ENCODE measurements around the gene KLHL3. TPM values are rescaled to one million over a fixed set of nuclear protein-coding genes. Genes with fewer than 3 reads are reported as not detected.

The KLHL3 gene
- total and polyA plus RNA-seq, 10 donors = 1.3 to 17.9 (median 9.5) TPM

DNA sequence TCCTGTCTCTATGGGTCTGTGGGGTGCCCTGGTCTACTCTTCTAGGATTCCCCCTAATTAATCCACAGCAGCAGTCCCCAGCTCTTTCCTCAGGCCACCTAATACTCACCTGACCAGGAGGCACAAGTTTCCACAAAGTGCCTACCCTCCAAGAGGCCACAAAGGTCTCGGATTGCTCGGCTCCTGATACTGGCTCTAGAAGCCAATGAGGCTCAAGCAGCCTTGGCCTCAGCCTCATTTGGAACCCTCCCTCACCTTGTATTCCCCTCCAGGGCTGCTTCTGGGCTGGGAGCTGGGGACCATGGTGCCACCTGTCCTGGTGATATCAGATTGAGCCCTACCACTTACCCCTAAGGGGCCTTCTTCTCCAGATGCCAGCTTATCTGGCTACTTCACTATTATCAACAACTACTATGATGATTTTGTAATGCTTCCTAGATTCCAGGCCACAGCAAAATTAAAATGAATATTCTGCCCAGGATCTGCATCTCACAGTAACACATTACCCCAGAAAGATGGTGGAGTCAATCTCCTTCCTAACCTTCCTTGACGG is 133.1 kb downstream of the KLHL3 start:
- WGBS, 5 donors = 89 to 99% (median 94%) methylated on average over 3 of the region's 3 CpGs
- peaks cover 0 to 52% (median 0%) of the 10 kb centered on the region in 7 donors for H3K27me3 ChIP-seq (replicated peaks in 1 of 7)
- TF ChIP-seq CTCF (IDR thresholded peaks at IDR 0.05 in 8 of 11, conservative IDR thresholded peaks at IDR 0.05 in 3 of 11) (no peak), POLR2A (IDR thresholded peaks at IDR 0.05) (no peak), POLR2AphosphoS5 (IDR thresholded peaks at IDR 0.05) (no peak)
- no peaks in the 10 kb centered on the region for H3K4me1 ChIP-seq
- intact Hi-C loops (cut with DNase I; ENCODE audit: low total_unique reads) = no loop called here
- H3K36me3 ChIP-seq = no peaks in the 10 kb centered on the region
- H3K9me3 ChIP-seq = no peaks in the 10 kb centered on the region
- H3K4me3 ChIP-seq = no peak overlapping the region
- DNase-seq = no peak
- H3K27ac ChIP-seq = no peak overlapping the region

- no peak for DNase-seq
- WGBS, 5 donors = 83 to 91% (median 88%) methylated on average over 6 of the region's 6 CpGs
- H3K27ac ChIP-seq = no peak overlapping the region
- H3K4me3 ChIP-seq = no peak overlapping the region
- H3K27me3 ChIP-seq (replicated peaks in 1 of 7) = peaks cover 0 to 58% (median 0%) of the 10 kb centered on the region in 7 donors
- H3K9me3 ChIP-seq = no peaks in the 10 kb centered on the region
- H3K36me3 ChIP-seq = no peaks in the 10 kb centered on the region
- H3K4me1 ChIP-seq = no peaks in the 10 kb centered on the region
- no peak for TF ChIP-seq POLR2AphosphoS5 (IDR thresholded peaks at IDR 0.05)
- TF ChIP-seq CTCF (IDR thresholded peaks at IDR 0.05 in 8 of 11, conservative IDR thresholded peaks at IDR 0.05 in 3 of 11) = no peak
- no peak for TF ChIP-seq POLR2A (IDR thresholded peaks at IDR 0.05)
- intact Hi-C loops (cut with DNase I; ENCODE audit: low total_unique reads) = no loop called here
Observed at GRCh38 chr5:137600721-137601360, 135.0 kb downstream of the KLHL3 start.

DNA sequence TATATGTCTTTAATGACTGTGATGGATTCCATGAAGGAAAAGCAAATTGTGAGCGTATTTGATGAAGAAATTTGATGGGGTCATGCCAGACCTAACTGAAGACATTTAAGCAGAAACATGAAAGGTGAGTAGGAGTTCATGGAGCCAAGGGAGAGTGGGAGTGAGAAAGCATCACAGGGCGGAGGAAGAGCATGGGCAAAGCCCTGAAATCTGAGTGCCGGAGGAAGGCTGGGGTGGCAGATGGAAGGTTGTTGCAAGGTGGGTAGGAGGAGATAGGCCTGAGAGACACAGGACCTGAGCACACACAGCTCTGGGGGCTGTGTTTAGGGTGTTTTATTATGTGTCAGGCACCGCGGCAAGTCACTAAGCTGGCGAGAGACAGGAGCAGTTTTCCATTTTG is 136.4 kb downstream of the KLHL3 start:
- 79 to 93% (median 84%) methylated on average over 6 of the region's 6 CpGs for WGBS, 5 donors
- no peaks in the 10 kb centered on the region for H3K4me1 ChIP-seq
- intact Hi-C loops (cut with DNase I; ENCODE audit: low total_unique reads) = no loop called here
- no peak for DNase-seq
- no peak overlapping the region for H3K4me3 ChIP-seq
- H3K9me3 ChIP-seq = no peaks in the 10 kb centered on the region
- no peak overlapping the region for H3K27ac ChIP-seq
- no peaks in the 10 kb centered on the region for H3K36me3 ChIP-seq
- TF ChIP-seq POLR2A (IDR thresholded peaks at IDR 0.05) = no peak
- no peak for TF ChIP-seq CTCF (IDR thresholded peaks at IDR 0.05 in 8 of 11, conservative IDR thresholded peaks at IDR 0.05 in 3 of 11)
- TF ChIP-seq POLR2AphosphoS5 (IDR thresholded peaks at IDR 0.05) = no peak
- H3K27me3 ChIP-seq (replicated peaks in 1 of 7) = peaks cover 0 to 46% (median 0%) of the 10 kb centered on the region in 7 donors

GRCh38 chr5:137598399-137598798 is 137.5 kb downstream of the KLHL3 start:
- TF ChIP-seq CTCF (IDR thresholded peaks at IDR 0.05 in 8 of 11, conservative IDR thresholded peaks at IDR 0.05 in 3 of 11) (no peak), POLR2A (IDR thresholded peaks at IDR 0.05) (no peak), POLR2AphosphoS5 (IDR thresholded peaks at IDR 0.05) (no peak)
- whole genome bisulfite sequencing, 5 donors = 3 to 32% (median 19%) methylated on average over 6 of the region's 6 CpGs

More at GRCh38 chr5:137598399-137598798, 137.5 kb downstream of the KLHL3 start:
- no peak overlapping the region for H3K4me3 ChIP-seq
- H3K27ac ChIP-seq = no peak overlapping the region
- peaks cover 0 to 42% (median 0%) of the 10 kb centered on the region in 7 donors for H3K27me3 ChIP-seq (replicated peaks in 1 of 7)
- no peak for DNase-seq
- intact Hi-C loops (cut with DNase I; ENCODE audit: low total_unique reads) = no loop called here
- H3K4me1 ChIP-seq = no peaks in the 10 kb centered on the region
- no peaks in the 10 kb centered on the region for H3K9me3 ChIP-seq
- H3K36me3 ChIP-seq = no peaks in the 10 kb centered on the region
